Osteocyte (in vitro differentiated cells): ENCODE measurements around the gene NLRC5. TPM values are rescaled to one million over a fixed set of nuclear protein-coding genes. Genes with fewer than 3 reads are reported as not detected.

ENCODE experiments used
- DNase-seq: peaks from one replicate; pipeline ENCODE4 v3.0.0; 2021; ENCODE audit warnings: mixed read lengths; ENCODE audit not compliant: unreplicated experiment; ENCODE audit errors: extremely low spot score
- H3K27ac Mint-ChIP-seq: one replicate; pipeline ENCODE4 v1.8.0; 2021; ENCODE audit warnings: mild to moderate bottlenecking, mixed read lengths; ENCODE audit not compliant: unreplicated experiment
- H3K27me3 Mint-ChIP-seq: one replicate; pipeline ENCODE4 v1.8.0; 2021; ENCODE audit warnings: mixed read lengths; ENCODE audit not compliant: unreplicated experiment
- H3K36me3 Mint-ChIP-seq: one replicate; pipeline ENCODE4 v1.8.0; 2021; ENCODE audit warnings: mixed read lengths; ENCODE audit not compliant: unreplicated experiment
- H3K4me1 Mint-ChIP-seq: one replicate; pipeline ENCODE4 v1.8.0; 2021; ENCODE audit warnings: mixed read lengths; ENCODE audit not compliant: unreplicated experiment
- H3K4me3 Mint-ChIP-seq: one replicate; pipeline ENCODE4 v1.8.0; 2021; ENCODE audit warnings: mild to moderate bottlenecking, moderate library complexity, mixed read lengths; ENCODE audit not compliant: unreplicated experiment
- H3K9me3 Mint-ChIP-seq: one replicate; pipeline ENCODE4 v1.8.0; 2021; ENCODE audit warnings: mixed read lengths; ENCODE audit not compliant: unreplicated experiment
- CTCF ChIP-seq: fragments of 200-600 bp; sonication (generic); IDR thresholded peaks from 2 replicates; pipeline ENCODE4 v1.5.0; 2021; ENCODE audit warnings: antibody characterized with exemption, mild to moderate bottlenecking, moderate library complexity
- total RNA-seq: library from RNA; stranded (reverse); gene quantifications from 2 replicates; pipeline ENCODE4 v1.2.1, GENCODE V29; 2021

Gene NLRC5
- total RNA-seq, 1 donor from 2014 or later, result 24.7 TPM

DNA sequence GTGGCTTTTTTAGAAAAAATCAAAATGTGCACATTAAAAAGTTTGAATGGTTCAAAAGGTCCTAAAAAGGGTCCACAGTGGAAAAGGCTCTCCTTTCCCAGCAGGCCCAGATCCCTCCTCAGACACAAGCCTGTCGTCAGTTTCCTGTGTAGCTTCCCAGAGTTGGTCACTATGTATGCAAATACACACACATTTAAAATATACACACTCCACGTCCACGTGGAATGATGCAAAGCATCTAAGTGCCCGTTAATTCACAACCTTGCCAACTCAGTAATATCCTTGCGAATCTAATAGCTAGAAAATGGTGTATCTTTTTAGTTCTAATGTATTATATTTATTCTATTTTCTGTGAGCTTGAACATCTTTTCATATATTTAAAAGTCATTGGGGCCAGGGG, 17.7 kb downstream of the NLRC5 start:
- no peaks in the 10 kb centered on the region for H3K9me3 Mint-ChIP-seq
- H3K36me3 Mint-ChIP-seq, result peaks cover 4% of the 10 kb centered on the region
- H3K4me3 Mint-ChIP-seq, result no peak overlapping the region
- H3K4me1 Mint-ChIP-seq, result no peaks in the 10 kb centered on the region
- no peak overlapping the region for H3K27ac Mint-ChIP-seq
- DNase-seq, result no peak
- no peaks in the 10 kb centered on the region for H3K27me3 Mint-ChIP-seq
- TF ChIP-seq CTCF, result no peak

GRCh38 chr16:57007530-57007929, 18.2 kb downstream of the NLRC5 start:
- DNase-seq, result no peak
- TF ChIP-seq CTCF, result no peak
- Mint-ChIP-seq H3K36me3 (peaks cover 4% of the 10 kb centered on the region), H3K9me3 (no peaks in the 10 kb centered on the region), H3K4me3 (no peak overlapping the region), H3K4me1 (no peaks in the 10 kb centered on the region), H3K27me3 (no peaks in the 10 kb centered on the region), H3K27ac (no peak overlapping the region)

- H3K27ac Mint-ChIP-seq, result no peak overlapping the region
- H3K4me1 Mint-ChIP-seq, result no peaks in the 10 kb centered on the region
- TF ChIP-seq CTCF, result no peak
- no peaks in the 10 kb centered on the region for H3K27me3 Mint-ChIP-seq
- H3K36me3 Mint-ChIP-seq, result peaks cover 4% of the 10 kb centered on the region
- no peak overlapping the region for H3K4me3 Mint-ChIP-seq
- no peaks in the 10 kb centered on the region for H3K9me3 Mint-ChIP-seq
- no peak for DNase-seq
Observed at GRCh38 chr16:57008440-57008839, 19.1 kb downstream of the NLRC5 start.

DNA sequence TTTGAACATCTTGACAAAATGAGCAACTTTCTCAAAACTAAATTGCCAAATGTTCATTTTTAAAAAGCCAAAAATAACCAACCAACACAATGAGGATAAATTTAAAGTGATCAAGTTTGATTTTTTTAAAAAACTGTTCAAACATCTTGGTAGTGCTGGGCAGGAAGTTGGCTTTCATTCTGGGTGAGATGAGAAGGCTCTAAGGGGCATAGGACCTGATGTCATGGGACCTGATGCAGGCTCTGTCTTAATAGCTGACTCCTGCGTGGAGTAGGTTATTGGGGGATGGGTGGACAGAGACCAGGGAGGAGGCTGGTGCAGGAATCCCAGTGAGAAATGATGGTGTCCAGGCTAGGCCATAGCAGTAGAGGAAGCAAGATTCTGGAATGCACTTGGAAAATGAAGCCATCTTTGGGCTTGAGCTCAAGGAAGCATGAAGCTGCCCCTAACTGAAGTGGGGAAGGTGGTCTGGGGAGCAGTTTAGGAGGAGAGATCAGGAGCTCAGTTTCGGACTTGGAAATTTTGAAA, 20.4 kb downstream of the NLRC5 start:
- no peak for DNase-seq
- H3K27ac Mint-ChIP-seq, result no peak overlapping the region
- H3K36me3 Mint-ChIP-seq, result peaks cover 6% of the 10 kb centered on the region
- no peaks in the 10 kb centered on the region for H3K9me3 Mint-ChIP-seq
- no peak overlapping the region for H3K4me3 Mint-ChIP-seq
- no peak for TF ChIP-seq CTCF
- peaks cover 3% of the 10 kb centered on the region for H3K4me1 Mint-ChIP-seq
- no peaks in the 10 kb centered on the region for H3K27me3 Mint-ChIP-seq

GRCh38 chr16:57012353-57012752, 23.0 kb downstream of the NLRC5 start:
- H3K36me3 Mint-ChIP-seq, result peaks cover 11% of the 10 kb centered on the region
- peaks cover 5% of the 10 kb centered on the region for H3K4me1 Mint-ChIP-seq
- no peaks in the 10 kb centered on the region for H3K9me3 Mint-ChIP-seq
- H3K27ac Mint-ChIP-seq, result no peak overlapping the region
- DNase-seq, result no peak
- H3K4me3 Mint-ChIP-seq, result no peak overlapping the region
- no peaks in the 10 kb centered on the region for H3K27me3 Mint-ChIP-seq
- TF ChIP-seq CTCF, result no peak
